ENCODE results near the gene TTC8. TPM values are rescaled to one million over a fixed set of nuclear protein-coding genes. Genes with fewer than 3 reads are reported as not detected.

TTC8 gene
- total and polyA plus RNA-seq, 5 experiments from 2014 or later: 1.2 to 3.8 (median 1.8) TPM

GRCh38 chr14:88829685-88830302 lies 5.3 kb downstream of the TTC8 start:
- DNase-seq: no peak
- POLR2A ChIA-PET: no interaction called here
- H3K36me3 Mint-ChIP-seq: no peaks in the 10 kb centered on the region
- no peak overlapping the region for H3K4me3 Mint-ChIP-seq
- H3K4me1 Mint-ChIP-seq: peaks cover 4 to 11% (median 7%) of the 10 kb centered on the region in 4 donors
- no peak overlapping the region for H3K27ac Mint-ChIP-seq
- peaks cover 0 to 4% (median 3%) of the 10 kb centered on the region in 5 donors for H3K27me3 Mint-ChIP-seq
- ATAC-seq: no peak
- no peaks in the 10 kb centered on the region for H3K9me3 Mint-ChIP-seq

GRCh38 chr14:88831284-88831683 lies 6.8 kb downstream of the TTC8 start:
- ATAC-seq (no peak), DNase-seq (no peak)
- Mint-ChIP-seq H3K27ac (no peak overlapping the region), H3K4me3 (no peak overlapping the region), H3K27me3 (peaks cover 0 to 4% (median 3%) of the 10 kb centered on the region in 5 donors), H3K36me3 (no peaks in the 10 kb centered on the region), H3K4me1 (peaks cover 0 to 3% (median 0%) of the 10 kb centered on the region in 4 donors), H3K9me3 (no peaks in the 10 kb centered on the region)
- POLR2A ChIA-PET: no interaction called here

GRCh38 chr14:88834883-88835431 lies 10.5 kb downstream of the TTC8 start:
- no peaks in the 10 kb centered on the region for H3K4me1 Mint-ChIP-seq
- peaks cover 0 to 4% (median 1%) of the 10 kb centered on the region in 3 donors for H3K36me3 Mint-ChIP-seq
- no peak overlapping the region for H3K4me3 Mint-ChIP-seq
- no peaks in the 10 kb centered on the region for H3K9me3 Mint-ChIP-seq
- POLR2A ChIA-PET: no interaction called here
- ATAC-seq: no peak
- H3K27me3 Mint-ChIP-seq: peaks cover 5 to 12% (median 8%) of the 10 kb centered on the region in 5 donors
- H3K27ac Mint-ChIP-seq: no peak overlapping the region
- no peak for DNase-seq

- POLR2A ChIA-PET: no interaction called here
- Mint-ChIP-seq H3K4me1 (no peaks in the 10 kb centered on the region), H3K27me3 (peaks cover 5 to 12% (median 8%) of the 10 kb centered on the region in 5 donors), H3K9me3 (no peaks in the 10 kb centered on the region), H3K36me3 (peaks cover 0 to 4% (median 1%) of the 10 kb centered on the region in 3 donors), H3K27ac (no peak overlapping the region), H3K4me3 (no peak overlapping the region)
- DNase-seq (no peak), ATAC-seq (no peak)
Measured at GRCh38 chr14:88835661-88836060, 11.2 kb downstream of the TTC8 start.

- no peaks in the 10 kb centered on the region for H3K9me3 Mint-ChIP-seq
- ATAC-seq: no peak
Measured at GRCh38 chr14:88837495-88837894, 13.0 kb downstream of the TTC8 start.

GRCh38 chr14:88838015-88838414 lies 13.6 kb downstream of the TTC8 start:
- H3K4me3 Mint-ChIP-seq: no peak overlapping the region
- H3K36me3 Mint-ChIP-seq: peaks cover 4 to 11% (median 5%) of the 10 kb centered on the region in 3 donors
- ATAC-seq: no peak
- H3K9me3 Mint-ChIP-seq: no peaks in the 10 kb centered on the region
- no peaks in the 10 kb centered on the region for H3K4me1 Mint-ChIP-seq
- no peak for DNase-seq
- H3K27me3 Mint-ChIP-seq: peaks cover 5 to 12% (median 8%) of the 10 kb centered on the region in 5 donors
- H3K27ac Mint-ChIP-seq: no peak overlapping the region
- POLR2A ChIA-PET: no interaction called here

More at GRCh38 chr14:88837495-88837894, 13.0 kb downstream of the TTC8 start:
- Mint-ChIP-seq H3K4me1 (no peaks in the 10 kb centered on the region), H3K36me3 (peaks cover 4 to 9% (median 5%) of the 10 kb centered on the region in 3 donors), H3K27ac (no peak overlapping the region), H3K4me3 (no peak overlapping the region), H3K27me3 (peaks cover 5 to 12% (median 8%) of the 10 kb centered on the region in 5 donors)
- no peak for DNase-seq
- POLR2A ChIA-PET: no interaction called here

GRCh38 chr14:88840926-88841325 lies 16.5 kb downstream of the TTC8 start:
- Mint-ChIP-seq H3K9me3 (no peaks in the 10 kb centered on the region), H3K27me3 (peaks cover 2 to 10% (median 6%) of the 10 kb centered on the region in 5 donors), H3K4me3 (no peak overlapping the region), H3K36me3 (peaks cover 4 to 11% (median 5%) of the 10 kb centered on the region in 3 donors), H3K27ac (no peak overlapping the region), H3K4me1 (no peaks in the 10 kb centered on the region)
- ATAC-seq: no peak
- POLR2A ChIA-PET: no interaction called here
- DNase-seq: no peak

- H3K27ac Mint-ChIP-seq: no peak overlapping the region
Measured at GRCh38 chr14:88841741-88842140, 17.3 kb downstream of the TTC8 start.

GRCh38 chr14:88842414-88842813 lies 18.0 kb downstream of the TTC8 start:
- Mint-ChIP-seq H3K4me3 (no peak overlapping the region), H3K4me1 (no peaks in the 10 kb centered on the region), H3K27ac (no peak overlapping the region), H3K27me3 (peaks cover 0 to 4% (median 3%) of the 10 kb centered on the region in 5 donors), H3K9me3 (no peaks in the 10 kb centered on the region), H3K36me3 (peaks cover 0 to 10% (median 5%) of the 10 kb centered on the region in 3 donors)
- POLR2A ChIA-PET: no interaction called here
- no peak for DNase-seq
- ATAC-seq: no peak

More at GRCh38 chr14:88841741-88842140, 17.3 kb downstream of the TTC8 start:
- POLR2A ChIA-PET: no interaction called here
- Mint-ChIP-seq H3K9me3 (no peaks in the 10 kb centered on the region), H3K4me1 (no peaks in the 10 kb centered on the region), H3K4me3 (no peak overlapping the region), H3K36me3 (peaks cover 4 to 11% (median 5%) of the 10 kb centered on the region in 3 donors), H3K27me3 (peaks cover 2 to 10% (median 6%) of the 10 kb centered on the region in 5 donors)
- ATAC-seq: no peak
- no peak for DNase-seq

- no peak for ATAC-seq
- no peak overlapping the region for H3K4me3 Mint-ChIP-seq
- H3K36me3 Mint-ChIP-seq: peaks cover 0 to 11% (median 5%) of the 10 kb centered on the region in 3 donors
- POLR2A ChIA-PET: no interaction called here
- no peak for DNase-seq
- H3K9me3 Mint-ChIP-seq: no peaks in the 10 kb centered on the region
- H3K27me3 Mint-ChIP-seq: peaks cover 0 to 2% (median 0%) of the 10 kb centered on the region in 5 donors
- H3K4me1 Mint-ChIP-seq: no peaks in the 10 kb centered on the region
- no peak overlapping the region for H3K27ac Mint-ChIP-seq
Measured at GRCh38 chr14:88844980-88845491, 20.6 kb downstream of the TTC8 start.

GRCh38 chr14:88848571-88848970 lies 24.1 kb downstream of the TTC8 start:
- DNase-seq (no peak), ATAC-seq (no peak)
- POLR2A ChIA-PET: no interaction called here
- no peak overlapping the region for H3K4me3 Mint-ChIP-seq
- no peaks in the 10 kb centered on the region for H3K9me3 Mint-ChIP-seq
- H3K36me3 Mint-ChIP-seq: peaks cover 0 to 2% (median 0%) of the 10 kb centered on the region in 3 donors
- peaks cover 0 to 2% (median 0%) of the 10 kb centered on the region in 5 donors for H3K27me3 Mint-ChIP-seq
- no peak overlapping the region for H3K27ac Mint-ChIP-seq
- H3K4me1 Mint-ChIP-seq: no peaks in the 10 kb centered on the region

GRCh38 chr14:88849716-88850115 lies 25.3 kb downstream of the TTC8 start:
- H3K27me3 Mint-ChIP-seq: peaks cover 0 to 2% (median 0%) of the 10 kb centered on the region in 5 donors

GRCh38 chr14:88851587-88851986 lies 27.1 kb downstream of the TTC8 start:
- no peak for ATAC-seq

More at GRCh38 chr14:88849716-88850115, 25.3 kb downstream of the TTC8 start:
- H3K4me3 Mint-ChIP-seq: no peak overlapping the region
- H3K9me3 Mint-ChIP-seq: no peaks in the 10 kb centered on the region
- H3K36me3 Mint-ChIP-seq: peaks cover 0 to 4% (median 0%) of the 10 kb centered on the region in 3 donors
- DNase-seq (no peak), ATAC-seq (no peak)
- POLR2A ChIA-PET: no interaction called here
- H3K27ac Mint-ChIP-seq: no peak overlapping the region
- no peaks in the 10 kb centered on the region for H3K4me1 Mint-ChIP-seq

More at GRCh38 chr14:88851587-88851986, 27.1 kb downstream of the TTC8 start:
- POLR2A ChIA-PET: no interaction called here
- peaks cover 0 to 4% (median 3%) of the 10 kb centered on the region in 3 donors for H3K36me3 Mint-ChIP-seq
- no peak overlapping the region for H3K27ac Mint-ChIP-seq
- no peak for DNase-seq
- peaks cover 0 to 2% (median 0%) of the 10 kb centered on the region in 5 donors for H3K27me3 Mint-ChIP-seq
- H3K4me3 Mint-ChIP-seq: no peak overlapping the region
- no peaks in the 10 kb centered on the region for H3K9me3 Mint-ChIP-seq
- no peaks in the 10 kb centered on the region for H3K4me1 Mint-ChIP-seq

All from naive thymus-derived CD8-positive, alpha-beta T cell (primary cell).